K562 (cell line): Measurements from ENCODE around the gene TBXAS1. TPM values are rescaled to one million over a fixed set of nuclear protein-coding genes. Genes with fewer than 3 reads are reported as not detected.
A peak's percentile ranks its signal among the peaks of the same experiment; 100 is the strongest.

Experiments
- BRD4 ChIP-seq: fragments of 200-600 bp; sonication (generic); IDR thresholded peaks from 2 replicates; pipeline ENCODE4 v1.6.1; 2017; ENCODE audit warnings: inconsistent platforms
- BRF2 ChIP-seq: IDR thresholded peaks from 3 replicates; pipeline ENCODE4 v1.6.1; 2011; ENCODE audit warnings: borderline replicate concordance, mild to moderate bottlenecking; ENCODE audit not compliant: insufficient read length, insufficient read depth
- E2F4 ChIP-seq: sonication (generic); formaldehyde crosslinking; IDR thresholded peaks from 2 replicates; pipeline ENCODE4 v1.8.0; 2022; ENCODE audit warnings: mild to moderate bottlenecking, low read depth, missing genetic modification reagents
- FOS ChIP-seq: IDR thresholded peaks from 3 replicates; pipeline ENCODE4 v1.6.1; 2011; ENCODE audit not compliant: insufficient read length; ENCODE audit errors: extremely low read depth
- GABPA ChIP-seq: fragments of 200-800 bp; sonication (Bioruptor generic); conservative IDR thresholded peaks from 2 replicates; pipeline ENCODE4 v1.6.1; 2016; ENCODE audit warnings: low read depth, missing genetic modification characterization, missing compliant biosample characterization
- HDAC1 ChIP-seq, 2 experiments: fragments of 450-650 bp; IDR thresholded peaks; 2 replicates each; pipeline ENCODE4 v1.6.1; 2016 to 2017; ENCODE audit warnings: inconsistent platforms in 1 of 2, mild to moderate bottlenecking in 1 of 2, moderate library complexity in 1 of 2
- HNRNPH1 ChIP-seq: fragments of 200-400 bp; formaldehyde crosslinking; optimal IDR thresholded peaks from 2 replicates; pipeline ENCODE3; 2017; ENCODE audit warnings: low read depth, mild to moderate bottlenecking, low read length, moderate library complexity
- KDM2B ChIP-seq: fragments of 250-450 bp; sonication (Bioruptor Pico); IDR thresholded peaks from 2 replicates; pipeline ENCODE4 v1.8.0; 2021; ENCODE audit warnings: mild to moderate bottlenecking, moderate library complexity
- KLF10 ChIP-seq: fragments of 250-450 bp; sonication (Bioruptor Pico); IDR thresholded peaks from 2 replicates; pipeline ENCODE4 v1.6.1; 2021; ENCODE audit warnings: matching md5 sums
- NONO ChIP-seq, 2 experiments: fragments of 200-400 bp in 1 of 2; fragments of 450-650 bp in 1 of 2; formaldehyde crosslinking in 1 of 2; IDR thresholded peaks; 2 replicates each; pipeline ENCODE4 v1.6.1; 2017; ENCODE audit warnings: low read depth in 2 of 2, mild to moderate bottlenecking in 2 of 2, moderate library complexity in 2 of 2, low read length in 1 of 2
- RBBP5 ChIP-seq: fragments of 200-600 bp; sonication (generic); IDR thresholded peaks from 2 replicates; pipeline ENCODE4 v1.6.1; 2012; ENCODE audit warnings: borderline replicate concordance, mild to moderate bottlenecking, low read length, control low read depth, inconsistent platforms; ENCODE audit not compliant: insufficient read depth, poor library complexity, severe bottlenecking
- SMAD1 ChIP-seq: fragments of 150-350 bp; IDR thresholded peaks from 2 replicates; pipeline ENCODE4 v1.6.1; 2014; ENCODE audit warnings: low read length, low read depth; ENCODE audit not compliant: partially characterized antibody
- TOE1 ChIP-seq, 2 experiments: fragments of 450-650 bp in 1 of 2; sonication (generic) in 1 of 2; formaldehyde crosslinking in 1 of 2; IDR thresholded peaks; 2 replicates each; pipeline versions ENCODE4 v1.7.1 to v1.8.0; 2016 to 2022; ENCODE audit warnings: borderline replicate concordance in 2 of 2, mild to moderate bottlenecking in 2 of 2, antibody characterized with exemption in 1 of 2, inconsistent platforms in 1 of 2, low read depth in 1 of 2, missing genetic modification reagents in 1 of 2, moderate library complexity in 1 of 2
- ZFP36 ChIP-seq: fragments of 150-350 bp; IDR thresholded peaks from 2 replicates; pipeline ENCODE4 v1.6.1; 2018; ENCODE audit warnings: low read length, low read depth; ENCODE audit not compliant: partially characterized antibody
- ZNF274 ChIP-seq: IDR thresholded peaks from 2 replicates; pipeline ENCODE4 v1.6.1; 2011; ENCODE audit warnings: low read depth, mild to moderate bottlenecking, low read length, moderate library complexity, borderline replicate concordance
- ZNF282 ChIP-seq: sonication (generic); formaldehyde crosslinking; IDR thresholded peaks from 2 replicates; pipeline ENCODE4 v1.8.1; 2023; ENCODE audit warnings: missing genetic modification reagents
- ZNF41 ChIP-seq: fragments of 250-450 bp; sonication (Bioruptor Pico); conservative IDR thresholded peaks from 2 replicates; pipeline ENCODE4 v1.4.0; 2020; ENCODE audit warnings: mild to moderate bottlenecking
- ZNF785 ChIP-seq: fragments of 250-450 bp; sonication (Bioruptor Pico); IDR thresholded peaks from 2 replicates; pipeline ENCODE4 v1.4.0; 2020; ENCODE audit warnings: mild to moderate bottlenecking
- polyA plus RNA-seq, 8 experiments: library from polyadenylated mRNA; depleted of rRNA in 4 of 8; stranded (reverse) in 5 of 8; unstranded in 3 of 8; fragments of >200 nt; fragmentation: Nextera tagmentation in 2 of 8; fragmentation: Illumina TruSeq in 1 of 8; extraction: Ambion mirVana in 2 of 8; extraction: Trizol in 1 of 8; gene quantifications; 2 replicates each; pipeline versions ENCODE4 v1.2.1 to v1.2.3, GENCODE V29; 2011 to 2014; ENCODE audit warnings: inconsistent platforms in 1 of 8, missing spikeins in 1 of 8
- total RNA-seq, 7 experiments: library from RNA; depleted of rRNA in 6 of 7; stranded (reverse); fragments of >200 nt in 6 of 7; fragmentation: Illumina TruSeq in 2 of 7; extraction: Trizol in 2 of 7; gene quantifications; 2 replicates each; pipeline versions ENCODE4 v1.2.1 to v1.2.3, GENCODE V29; 2011 to 2021; ENCODE audit warnings: low replicate concordance in 1 of 7
- TF ChIP-seq, protein P1 (sequence below): fragments of 450-650 bp; conservative IDR thresholded peaks from 2 replicates; pipeline ENCODE4 v1.6.1; 2016; ENCODE audit warnings: missing genetic modification characterization, low read depth, mild to moderate bottlenecking, control low read depth, missing compliant biosample characterization
- TF ChIP-seq, protein P2 (sequence below): fragments of 150-350 bp; IDR thresholded peaks from 2 replicates; pipeline ENCODE4 v1.6.1; 2014; ENCODE audit warnings: low read depth, mild to moderate bottlenecking, low read length, borderline replicate concordance

TBXAS1 gene
- total and polyA plus RNA-seq, 9 of the 15 experiments (the other 6 are each of a cell fraction or from before 2014, with no cell fraction given), result 1.1 to 8.3 (median 1.9) TPM

DNA sequence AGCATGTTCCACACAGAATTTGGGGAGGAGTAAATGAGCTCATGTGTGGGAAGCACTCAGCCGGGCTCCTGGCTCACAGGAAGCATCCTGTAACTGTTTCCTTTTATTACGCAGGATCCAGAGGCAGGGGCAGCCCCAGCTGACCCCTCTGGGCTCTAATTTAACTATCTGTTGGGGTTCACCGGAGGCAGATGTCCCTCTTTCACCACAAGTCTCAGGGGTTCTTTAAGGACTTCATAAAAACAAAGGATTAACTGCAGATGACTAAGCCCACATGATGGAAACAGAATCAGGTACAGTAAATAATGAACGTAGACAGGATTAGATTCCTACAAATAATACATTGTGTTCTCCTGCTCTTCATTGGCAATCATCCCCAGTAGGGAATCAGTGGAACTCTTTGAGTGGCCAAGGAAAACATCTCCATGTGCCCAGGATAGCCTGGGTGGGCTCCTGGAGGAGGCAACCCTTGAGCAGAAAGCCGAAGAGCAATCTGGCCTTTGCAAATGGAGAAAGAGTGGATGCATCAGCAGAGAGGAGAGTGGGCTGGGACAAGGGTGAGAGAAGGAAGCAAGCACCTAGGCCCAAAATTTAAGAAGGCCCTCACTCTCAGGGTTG is 24.6 kb downstream of the TBXAS1 start (continued):
- TF ChIP-seq KLF10 (CRISPR knock-in tag), result no peak
- TF ChIP-seq BRD4, result no peak
- TF ChIP-seq GABPA, result no peak; the same call in 1 of the 2 replicates
- TF ChIP-seq FOS, result no peak
- TF ChIP-seq, protein P1, sequence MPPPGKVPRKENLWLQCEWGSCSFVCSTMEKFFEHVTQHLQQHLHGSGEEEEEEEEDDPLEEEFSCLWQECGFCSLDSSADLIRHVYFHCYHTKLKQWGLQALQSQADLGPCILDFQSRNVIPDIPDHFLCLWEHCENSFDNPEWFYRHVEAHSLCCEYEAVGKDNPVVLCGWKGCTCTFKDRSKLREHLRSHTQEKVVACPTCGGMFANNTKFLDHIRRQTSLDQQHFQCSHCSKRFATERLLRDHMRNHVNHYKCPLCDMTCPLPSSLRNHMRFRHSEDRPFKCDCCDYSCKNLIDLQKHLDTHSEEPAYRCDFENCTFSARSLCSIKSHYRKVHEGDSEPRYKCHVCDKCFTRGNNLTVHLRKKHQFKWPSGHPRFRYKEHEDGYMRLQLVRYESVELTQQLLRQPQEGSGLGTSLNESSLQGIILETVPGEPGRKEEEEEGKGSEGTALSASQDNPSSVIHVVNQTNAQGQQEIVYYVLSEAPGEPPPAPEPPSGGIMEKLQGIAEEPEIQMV (tag), result peak; percentile 41; the same call in 1 of the 2 replicates
- TF ChIP-seq TOE1 (IDR thresholded peaks at IDR 0.05; ENCODE audit: borderline replicate concordance), result no peak
- no peak for TF ChIP-seq TOE1 (CRISPR knock-in tag; IDR thresholded peaks at IDR 0.05; ENCODE audit: borderline replicate concordance, low read depth)
- no peak for TF ChIP-seq ZNF282 (CRISPR knock-in tag)
- TF ChIP-seq NONO (IDR thresholded peaks at IDR 0.05; ENCODE audit: low read depth in 2 of 2, low read length in 1 of 2), result no peak
- no peak for TF ChIP-seq HDAC1 (IDR thresholded peaks at IDR 0.05)
- TF ChIP-seq HNRNPH1, result no peak
- TF ChIP-seq RBBP5, result peak; percentile 62
- no peak for TF ChIP-seq ZNF274
- TF ChIP-seq KDM2B (CRISPR knock-in tag), result no peak
- no peak for TF ChIP-seq ZNF41
- TF ChIP-seq ZFP36, result peak; percentile 48
- no peak for TF ChIP-seq BRF2
- TF ChIP-seq ZNF785 (CRISPR knock-in tag), result no peak
- TF ChIP-seq SMAD1, result no peak
- TF ChIP-seq, protein P2, sequence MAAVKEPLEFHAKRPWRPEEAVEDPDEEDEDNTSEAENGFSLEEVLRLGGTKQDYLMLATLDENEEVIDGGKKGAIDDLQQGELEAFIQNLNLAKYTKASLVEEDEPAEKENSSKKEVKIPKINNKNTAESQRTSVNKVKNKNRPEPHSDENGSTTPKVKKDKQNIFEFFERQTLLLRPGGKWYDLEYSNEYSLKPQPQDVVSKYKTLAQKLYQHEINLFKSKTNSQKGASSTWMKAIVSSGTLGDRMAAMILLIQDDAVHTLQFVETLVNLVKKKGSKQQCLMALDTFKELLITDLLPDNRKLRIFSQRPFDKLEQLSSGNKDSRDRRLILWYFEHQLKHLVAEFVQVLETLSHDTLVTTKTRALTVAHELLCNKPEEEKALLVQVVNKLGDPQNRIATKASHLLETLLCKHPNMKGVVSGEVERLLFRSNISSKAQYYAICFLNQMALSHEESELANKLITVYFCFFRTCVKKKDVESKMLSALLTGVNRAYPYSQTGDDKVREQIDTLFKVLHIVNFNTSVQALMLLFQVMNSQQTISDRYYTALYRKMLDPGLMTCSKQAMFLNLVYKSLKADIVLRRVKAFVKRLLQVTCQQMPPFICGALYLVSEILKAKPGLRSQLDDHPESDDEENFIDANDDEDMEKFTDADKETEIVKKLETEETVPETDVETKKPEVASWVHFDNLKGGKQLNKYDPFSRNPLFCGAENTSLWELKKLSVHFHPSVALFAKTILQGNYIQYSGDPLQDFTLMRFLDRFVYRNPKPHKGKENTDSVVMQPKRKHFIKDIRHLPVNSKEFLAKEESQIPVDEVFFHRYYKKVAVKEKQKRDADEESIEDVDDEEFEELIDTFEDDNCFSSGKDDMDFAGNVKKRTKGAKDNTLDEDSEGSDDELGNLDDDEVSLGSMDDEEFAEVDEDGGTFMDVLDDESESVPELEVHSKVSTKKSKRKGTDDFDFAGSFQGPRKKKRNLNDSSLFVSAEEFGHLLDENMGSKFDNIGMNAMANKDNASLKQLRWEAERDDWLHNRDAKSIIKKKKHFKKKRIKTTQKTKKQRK, result no peak
- TF ChIP-seq E2F4 (CRISPR knock-in tag), result no peak
